Activated naive CD8-positive, alpha-beta T cell treated with anti-CD3 and anti-CD28 coated beads, Interleukin-2, amount 10 ng/mL, durations not matched to agents 7 days and 5 days (primary cell): ENCODE results near the gene POLD2. TPM values are rescaled to one million over a fixed set of nuclear protein-coding genes. Genes with fewer than 3 reads are reported as not detected.

Experiments used
- ATAC-seq: fragments of 150-1000 bp; cut with Tn5 transposase; one replicate; pipeline ENCODE4 v1.10.0; 2021; ENCODE audit warnings: low read depth, moderate library complexity
- POLR2A ChIA-PET: fragments of 350-600 bp; sonication (Branson Sonifier 250); formaldehyde crosslinking; loops from one replicate; lab custom pipeline; 2021; ENCODE audit warnings: antibody characterized with exemption; lab: Charles Lee
- DNase-seq: peaks from one replicate; pipeline ENCODE4 v3.0.0; 2021
- H3K27ac Mint-ChIP-seq: one replicate; pipeline ENCODE4 v1.8.0; 2022; ENCODE audit warnings: mild to moderate bottlenecking, mixed read lengths
- H3K27me3 Mint-ChIP-seq: one replicate; pipeline ENCODE4 v1.8.0; 2022; ENCODE audit warnings: mild to moderate bottlenecking, moderate library complexity, mixed read lengths
- H3K36me3 Mint-ChIP-seq: one replicate; pipeline ENCODE4 v1.8.0; 2021; ENCODE audit warnings: mild to moderate bottlenecking, mixed read lengths
- H3K4me1 Mint-ChIP-seq: one replicate; pipeline ENCODE4 v1.8.0; 2021; ENCODE audit warnings: mixed read lengths
- H3K4me3 Mint-ChIP-seq: one replicate; pipeline ENCODE4 v1.8.0; 2022; ENCODE audit warnings: mild to moderate bottlenecking, moderate library complexity, mixed read lengths
- H3K9me3 Mint-ChIP-seq: one replicate; pipeline ENCODE4 v1.8.0; 2021; ENCODE audit warnings: mixed read lengths
- total RNA-seq, 2 experiments: library from RNA; stranded (reverse); gene quantifications; one replicate each; pipeline ENCODE4 v1.2.3, GENCODE V29; 2021

The POLD2 gene
- total RNA-seq, 2 experiments from 2014 or later: 99.3 to 99.4 TPM

DNA sequence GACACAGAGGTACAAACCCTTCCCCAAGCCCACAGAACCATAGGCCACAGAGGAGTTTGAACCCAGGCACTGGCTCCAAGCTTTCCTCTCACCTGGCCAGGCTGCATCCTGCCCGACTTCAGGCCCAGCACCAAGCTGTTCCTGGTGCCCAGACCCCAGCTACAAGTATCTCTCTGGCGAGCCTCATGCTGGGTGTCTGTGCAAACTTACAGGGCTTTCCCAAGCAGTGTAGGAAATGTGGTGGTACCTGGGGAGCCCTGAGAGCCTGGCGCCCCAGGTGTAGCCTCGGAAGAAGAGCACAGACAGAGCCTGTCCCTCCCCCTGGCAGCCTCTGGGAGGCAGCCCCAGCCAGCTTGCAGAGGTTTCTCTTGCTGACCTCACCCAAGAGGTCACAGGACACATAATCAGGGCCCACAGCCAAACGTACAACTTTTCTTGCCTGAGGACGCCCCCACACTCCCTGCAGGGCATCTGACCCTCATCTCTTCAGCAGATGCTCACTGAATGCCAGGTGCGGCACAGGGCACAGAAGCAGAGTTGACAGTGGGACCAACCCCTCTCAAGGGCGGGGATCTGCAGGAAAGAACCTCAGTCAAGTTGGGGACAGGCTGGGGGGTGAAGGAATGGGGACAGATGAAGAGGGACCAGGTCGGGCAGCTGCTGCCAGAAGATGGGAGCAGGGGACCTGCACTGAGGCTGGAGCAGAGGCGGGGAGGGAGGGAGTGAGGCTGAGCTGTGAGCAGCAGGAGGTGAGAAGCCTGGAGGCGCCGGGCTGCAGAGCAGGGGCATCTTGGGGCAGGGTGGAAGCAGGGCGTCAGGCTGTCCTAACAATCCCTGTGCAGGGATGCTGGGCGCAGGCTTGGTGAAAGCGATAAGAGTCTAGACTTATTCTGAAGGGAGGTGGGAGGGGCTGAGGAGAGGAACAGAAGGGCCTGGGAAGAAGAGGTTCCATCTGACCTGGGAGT, 34.0 kb upstream of the POLD2 start:
- no peak overlapping the region for H3K27ac Mint-ChIP-seq
- no peak for ATAC-seq
- H3K36me3 Mint-ChIP-seq: no peaks in the 10 kb centered on the region
- no peak for DNase-seq
- POLR2A ChIA-PET: no interaction called here
- peaks cover 2% of the 10 kb centered on the region for H3K27me3 Mint-ChIP-seq
- H3K9me3 Mint-ChIP-seq: no peaks in the 10 kb centered on the region
- H3K4me1 Mint-ChIP-seq: no peaks in the 10 kb centered on the region
- no peak overlapping the region for H3K4me3 Mint-ChIP-seq

DNA sequence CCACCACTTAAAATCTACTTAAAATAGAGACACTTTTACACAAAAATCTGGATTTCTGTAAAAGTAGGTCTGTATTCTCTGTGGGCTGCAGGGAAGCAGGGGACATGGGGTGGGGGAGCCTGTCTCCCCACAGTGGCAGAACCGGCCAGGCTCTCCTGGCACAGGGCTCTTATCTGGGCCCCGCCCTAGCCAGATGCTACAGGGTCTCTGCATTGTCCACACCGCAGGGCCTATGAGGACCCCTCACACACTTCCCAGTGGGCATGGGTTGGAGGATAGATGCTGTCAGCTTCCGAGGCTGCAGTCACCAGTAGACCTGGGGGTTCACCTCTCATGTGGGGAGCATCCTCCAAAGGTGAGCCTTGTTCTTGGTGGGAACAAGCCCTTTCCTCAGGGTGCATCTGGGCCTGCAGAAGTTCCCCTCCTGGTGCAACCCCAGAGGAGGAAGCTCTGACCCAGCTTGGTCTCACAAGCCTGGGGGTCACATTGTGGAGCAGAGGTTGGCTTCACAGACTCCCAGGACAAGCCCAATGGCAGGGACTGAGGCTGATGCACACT, 33.2 kb upstream of the POLD2 start:
- H3K27me3 Mint-ChIP-seq: peaks cover 2% of the 10 kb centered on the region
- no peak overlapping the region for H3K4me3 Mint-ChIP-seq
- H3K36me3 Mint-ChIP-seq: no peaks in the 10 kb centered on the region
- POLR2A ChIA-PET: no interaction called here
- H3K9me3 Mint-ChIP-seq: no peaks in the 10 kb centered on the region
- DNase-seq (no peak), ATAC-seq (no peak)
- no peak overlapping the region for H3K27ac Mint-ChIP-seq
- H3K4me1 Mint-ChIP-seq: no peaks in the 10 kb centered on the region

DNA sequence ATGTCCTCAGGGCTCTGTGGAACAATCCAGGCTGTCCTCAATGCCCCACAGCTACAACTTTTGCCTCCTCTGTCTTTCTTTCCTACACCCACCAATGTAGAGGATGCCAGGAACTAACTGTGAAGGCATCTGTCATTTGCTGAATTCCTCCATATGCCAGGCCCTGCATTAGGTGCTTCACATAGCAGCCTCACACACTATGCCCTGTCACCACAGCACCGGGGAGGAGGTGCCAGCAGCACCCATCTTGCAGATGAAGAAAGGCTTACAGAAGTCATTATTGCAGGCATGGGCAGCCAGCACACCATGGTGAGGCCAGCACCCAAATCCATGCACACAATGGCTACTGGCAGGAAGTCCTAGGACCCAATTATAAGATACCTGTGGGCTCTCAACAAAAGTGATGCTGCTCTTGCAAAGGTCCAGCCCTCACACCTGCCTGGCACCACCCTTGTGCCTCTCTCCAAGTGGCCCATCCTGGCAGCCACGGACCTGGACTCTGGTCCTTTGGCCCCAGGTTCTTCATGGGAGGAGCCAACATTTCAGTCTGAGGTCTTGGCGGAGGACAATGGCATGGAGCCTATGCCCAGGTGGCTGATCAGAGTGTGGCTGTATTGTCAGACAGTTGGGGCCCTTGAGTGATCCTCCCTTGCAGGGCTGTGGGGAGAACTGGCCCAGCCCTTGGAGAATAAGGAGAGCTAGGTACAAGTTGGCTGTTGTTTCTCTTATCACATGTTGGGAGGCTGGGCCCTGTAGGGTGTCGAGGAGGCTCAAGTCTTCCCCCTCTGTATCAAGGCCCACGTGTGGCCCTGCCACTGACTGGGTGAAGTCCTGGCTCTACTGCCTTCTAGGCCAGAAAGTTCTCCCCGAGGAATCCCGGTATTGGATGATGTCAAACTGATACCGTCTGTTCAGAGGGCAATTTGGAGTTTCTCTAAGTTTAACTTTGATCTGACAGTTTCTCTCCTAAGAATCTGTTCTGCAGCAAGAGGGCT, 32.1 kb upstream of the POLD2 start:
- H3K9me3 Mint-ChIP-seq: no peaks in the 10 kb centered on the region
- H3K4me1 Mint-ChIP-seq: no peaks in the 10 kb centered on the region
- POLR2A ChIA-PET: no interaction called here
- no peaks in the 10 kb centered on the region for H3K36me3 Mint-ChIP-seq
- no peaks in the 10 kb centered on the region for H3K27me3 Mint-ChIP-seq
- H3K4me3 Mint-ChIP-seq: no peak overlapping the region
- H3K27ac Mint-ChIP-seq: no peak overlapping the region
- DNase-seq (no peak), ATAC-seq (no peak)

DNA sequence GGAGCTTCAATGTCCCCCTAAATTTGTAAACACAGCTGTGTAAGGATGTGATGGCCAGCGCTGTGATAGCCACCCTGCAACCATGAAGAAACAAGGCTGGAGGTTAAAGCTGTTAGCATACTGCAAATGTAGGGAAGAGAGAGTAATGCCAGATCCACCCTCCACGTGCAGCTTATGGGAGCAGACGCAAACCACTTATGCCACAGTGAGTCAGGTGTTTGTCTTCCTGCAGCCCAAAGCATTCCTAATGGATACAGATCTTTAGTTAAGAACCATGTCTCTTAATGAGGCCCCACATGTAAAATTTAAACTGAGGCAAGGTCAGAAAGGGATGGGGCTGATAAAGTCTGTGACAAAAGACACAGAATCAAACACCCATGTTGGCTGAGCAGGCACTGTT, 31.4 kb upstream of the POLD2 start:
- ATAC-seq (no peak), DNase-seq (no peak)

DNA sequence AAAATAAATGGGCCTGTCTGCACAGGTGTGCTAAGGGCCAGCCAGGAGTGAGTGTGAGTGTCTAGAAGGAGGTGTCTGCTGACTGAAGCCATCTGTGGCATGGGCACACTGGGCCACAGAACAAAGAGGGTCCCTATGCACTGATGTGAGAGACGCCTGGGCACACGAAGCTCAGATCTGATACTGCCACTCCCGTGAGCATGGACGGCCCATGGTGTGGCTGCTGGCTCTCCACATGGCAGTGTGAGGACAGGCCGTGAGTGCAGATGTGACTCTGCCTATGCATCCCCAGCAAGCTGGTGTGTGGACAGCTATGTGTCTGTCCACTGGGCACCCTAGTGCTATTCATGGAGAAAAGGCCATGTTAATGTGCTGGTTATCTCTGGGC, 30.6 kb upstream of the POLD2 start:
- ATAC-seq (no peak), DNase-seq (no peak)
- H3K9me3 Mint-ChIP-seq: no peaks in the 10 kb centered on the region
- H3K27ac Mint-ChIP-seq: no peak overlapping the region
- no peaks in the 10 kb centered on the region for H3K36me3 Mint-ChIP-seq
- no peaks in the 10 kb centered on the region for H3K27me3 Mint-ChIP-seq
- no peak overlapping the region for H3K4me3 Mint-ChIP-seq
- POLR2A ChIA-PET: no interaction called here
- no peaks in the 10 kb centered on the region for H3K4me1 Mint-ChIP-seq

More for the DNA sequence above, 31.4 kb upstream of the POLD2 start:
- H3K36me3 Mint-ChIP-seq: no peaks in the 10 kb centered on the region
- H3K9me3 Mint-ChIP-seq: no peaks in the 10 kb centered on the region
- no peaks in the 10 kb centered on the region for H3K4me1 Mint-ChIP-seq
- H3K27me3 Mint-ChIP-seq: no peaks in the 10 kb centered on the region
- no peak overlapping the region for H3K27ac Mint-ChIP-seq
- POLR2A ChIA-PET: no interaction called here
- H3K4me3 Mint-ChIP-seq: no peak overlapping the region

DNA sequence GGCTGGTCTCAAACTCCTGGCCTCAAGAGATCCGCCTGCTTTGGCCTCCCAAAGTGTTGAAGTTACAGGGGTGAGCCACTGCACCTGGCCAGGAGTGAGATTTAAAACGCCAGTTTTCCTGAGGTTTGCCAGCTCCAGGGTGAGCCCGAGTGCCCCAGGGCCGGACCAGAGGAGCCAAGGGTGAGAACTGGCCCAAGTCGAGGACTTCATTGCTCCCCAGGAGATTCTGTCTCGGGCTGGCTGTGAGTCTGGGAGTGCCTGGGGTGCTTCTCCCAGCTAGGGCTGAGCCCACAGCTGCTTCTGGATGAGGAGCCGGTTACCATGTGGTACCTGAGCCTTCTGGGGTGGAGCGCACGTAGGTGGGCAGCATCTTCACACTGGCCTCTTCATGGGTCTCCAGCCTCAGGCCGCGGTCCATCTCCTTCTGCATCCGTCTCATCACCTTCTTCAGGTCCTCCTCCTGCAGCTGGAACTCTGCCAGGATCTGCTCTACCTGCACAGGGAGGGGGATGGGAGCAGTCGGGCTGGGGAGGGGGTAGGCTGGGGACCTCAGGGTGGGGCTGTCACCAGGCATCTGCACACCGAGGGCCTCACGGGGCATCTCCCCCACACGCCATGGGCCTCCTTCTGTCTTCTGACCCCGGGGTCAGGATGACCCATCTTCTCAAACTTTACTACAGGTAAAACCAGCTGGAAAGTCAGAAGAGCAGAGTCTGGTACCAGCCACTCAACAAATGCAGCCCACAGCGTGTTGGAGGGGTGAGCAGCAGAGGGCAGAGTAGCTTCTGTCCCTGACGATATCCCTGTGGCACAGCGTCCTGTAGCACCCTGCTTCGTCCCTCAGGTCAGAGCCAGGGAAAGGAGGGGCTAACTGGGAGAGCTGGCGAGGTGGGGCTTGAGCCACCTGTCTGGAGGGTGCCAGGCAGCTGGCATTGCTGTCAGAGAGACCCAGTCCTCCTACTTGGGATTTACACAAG, 29.9 kb upstream of the POLD2 start:
- Mint-ChIP-seq H3K4me1 (no peaks in the 10 kb centered on the region), H3K4me3 (no peak overlapping the region), H3K9me3 (no peaks in the 10 kb centered on the region), H3K36me3 (no peaks in the 10 kb centered on the region), H3K27me3 (no peaks in the 10 kb centered on the region), H3K27ac (no peak overlapping the region)
- ATAC-seq (no peak), DNase-seq (no peak)
- POLR2A ChIA-PET: interaction anchor here (0.6 kb wide), 1 partner anchor 11 kb away, joined by 3 read pairs; no protein-coding TSS in a partner anchor

DNA sequence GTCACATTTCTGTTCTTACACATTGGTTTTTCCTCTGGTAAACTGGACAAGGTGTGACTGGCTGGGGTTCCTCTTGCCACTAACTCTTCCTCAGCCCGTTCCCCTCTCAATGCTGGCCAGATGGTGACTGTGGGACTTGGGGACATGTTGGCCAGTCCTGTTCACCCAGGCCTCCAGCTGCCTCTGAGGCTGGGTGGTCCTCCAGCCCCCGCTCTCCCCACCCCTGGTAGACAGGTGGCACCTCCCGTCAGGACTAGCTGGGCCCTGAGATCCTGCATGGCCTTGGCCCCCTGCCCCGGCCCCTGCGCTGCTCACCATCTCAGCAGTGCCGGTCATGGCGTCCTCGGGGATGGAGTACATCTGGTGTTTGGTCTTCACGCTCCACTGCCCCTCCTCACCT, 28.6 kb upstream of the POLD2 start:
- POLR2A ChIA-PET: no interaction called here
- Mint-ChIP-seq H3K36me3 (no peaks in the 10 kb centered on the region), H3K27me3 (no peaks in the 10 kb centered on the region), H3K9me3 (no peaks in the 10 kb centered on the region), H3K27ac (no peak overlapping the region), H3K4me3 (no peak overlapping the region), H3K4me1 (no peaks in the 10 kb centered on the region)
- DNase-seq (no peak), ATAC-seq (no peak)

DNA sequence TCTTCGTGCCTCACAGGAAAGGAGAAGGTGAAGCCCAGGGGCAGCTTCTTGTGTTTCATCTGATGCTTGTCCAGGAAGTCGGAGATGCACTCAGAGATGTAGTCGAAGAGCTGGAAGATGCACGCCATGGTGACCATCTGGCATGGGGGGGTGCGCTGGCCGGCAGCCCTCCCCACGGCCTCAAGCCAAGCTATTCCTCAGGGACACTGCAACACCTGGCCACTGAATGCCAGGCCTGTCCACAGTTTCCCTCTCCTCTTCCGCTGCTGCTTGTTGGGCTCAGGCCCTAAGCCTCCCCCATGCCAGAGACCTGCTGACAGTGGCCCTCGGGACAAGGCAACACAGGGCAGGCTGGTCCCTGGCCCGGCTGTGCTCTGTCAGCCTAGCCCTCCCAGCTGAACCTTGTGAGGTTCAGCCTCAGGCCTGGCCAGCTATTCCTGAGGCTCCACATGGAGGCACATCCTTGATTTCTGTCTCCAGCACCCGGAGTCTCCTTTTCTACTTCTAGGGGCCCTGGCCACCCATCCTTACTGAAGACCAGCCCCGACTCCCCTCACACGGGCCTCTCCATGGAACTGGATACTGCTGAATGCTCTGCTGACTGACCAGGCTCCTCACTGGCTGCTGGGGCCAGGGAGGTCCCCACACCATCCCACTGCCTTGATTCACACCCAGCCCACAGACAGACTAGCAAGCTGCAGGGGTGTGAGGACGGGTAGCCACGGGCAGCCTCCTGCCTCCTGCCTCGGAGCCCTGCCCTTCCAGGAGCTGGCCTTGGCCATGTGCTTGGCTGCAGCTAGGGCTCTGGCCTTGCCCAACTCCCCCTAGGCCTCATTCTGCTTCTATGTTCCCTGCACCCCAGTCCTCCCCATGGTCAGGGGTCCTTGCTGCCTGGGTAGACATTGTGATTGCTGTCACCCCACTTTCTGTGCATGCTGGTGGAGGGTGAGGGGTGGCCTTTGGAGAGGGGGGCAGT, 27.9 kb upstream of the POLD2 start:
- no peaks in the 10 kb centered on the region for H3K9me3 Mint-ChIP-seq
- POLR2A ChIA-PET: no interaction called here
- no peak overlapping the region for H3K4me3 Mint-ChIP-seq
- no peaks in the 10 kb centered on the region for H3K36me3 Mint-ChIP-seq
- H3K4me1 Mint-ChIP-seq: peaks cover 4% of the 10 kb centered on the region
- ATAC-seq (no peak), DNase-seq (no peak)
- H3K27ac Mint-ChIP-seq: no peak overlapping the region
- H3K27me3 Mint-ChIP-seq: no peaks in the 10 kb centered on the region

DNA sequence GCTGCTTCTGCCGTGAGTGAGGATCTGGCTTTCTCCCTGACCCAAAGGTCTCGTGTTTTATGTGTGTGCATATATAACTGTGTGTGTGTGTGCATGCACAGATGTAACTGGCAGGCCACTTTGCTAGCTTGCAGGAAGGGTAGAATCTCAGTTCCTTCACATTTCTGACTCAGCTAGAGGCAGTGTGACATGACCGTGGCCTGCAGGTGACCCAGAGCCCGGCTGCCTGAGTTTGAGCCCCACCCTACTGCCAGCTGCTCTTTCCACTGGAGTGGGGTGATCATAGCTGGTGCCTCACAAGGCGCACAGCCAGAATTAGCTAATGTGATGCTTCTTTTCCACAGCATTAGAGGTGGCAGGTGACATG, 27.1 kb upstream of the POLD2 start:
- POLR2A ChIA-PET: no interaction called here
- H3K36me3 Mint-ChIP-seq: no peaks in the 10 kb centered on the region
- H3K27ac Mint-ChIP-seq: no peak overlapping the region
- ATAC-seq (no peak), DNase-seq (no peak)
- H3K27me3 Mint-ChIP-seq: peaks cover 1% of the 10 kb centered on the region
- H3K9me3 Mint-ChIP-seq: no peaks in the 10 kb centered on the region
- H3K4me1 Mint-ChIP-seq: peaks cover 6% of the 10 kb centered on the region
- no peak overlapping the region for H3K4me3 Mint-ChIP-seq

DNA sequence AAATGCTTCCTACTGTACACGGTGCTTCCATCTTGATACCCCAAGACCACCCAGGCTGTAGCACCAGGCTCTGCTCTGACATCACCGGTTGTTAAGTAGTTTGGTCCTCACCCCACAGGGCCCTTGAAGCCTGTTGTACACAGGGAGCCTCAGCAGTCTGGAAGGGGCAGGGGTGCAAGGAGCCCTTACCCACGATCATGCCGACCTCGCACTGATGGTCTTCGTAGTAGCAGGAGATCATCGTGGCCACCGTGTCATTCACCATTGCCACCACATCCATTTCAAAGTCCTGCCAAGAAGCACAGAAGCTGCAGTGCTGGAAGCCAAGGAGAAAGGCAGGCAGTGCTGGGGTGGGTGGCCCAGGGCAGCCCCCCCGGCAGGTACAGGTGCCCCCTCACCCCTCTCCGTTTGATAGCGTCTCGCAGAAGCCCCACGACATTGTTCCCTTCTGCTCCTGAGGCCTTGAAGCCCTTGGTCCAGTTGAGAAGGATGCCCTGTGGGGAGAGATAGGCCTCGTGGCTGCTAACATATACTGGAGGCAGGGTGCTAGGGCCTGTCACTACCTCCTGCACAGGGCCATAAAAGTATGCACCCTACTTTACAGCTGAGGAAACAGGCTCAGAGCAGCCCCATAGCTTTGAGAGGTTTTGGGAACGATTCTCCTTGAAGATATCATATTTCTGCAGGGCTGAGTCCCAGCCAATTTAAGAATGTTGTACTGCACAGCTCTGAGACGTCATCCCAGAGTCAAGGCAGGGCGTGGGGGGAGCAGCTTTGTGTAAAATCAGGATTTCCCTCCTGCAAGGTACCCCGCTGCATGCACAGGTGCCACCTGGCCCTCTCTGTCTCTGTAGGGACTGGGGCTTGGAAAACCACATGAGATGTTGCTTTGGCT, 26.5 kb upstream of the POLD2 start:
- no peak for DNase-seq
- peaks cover 6% of the 10 kb centered on the region for H3K27me3 Mint-ChIP-seq
- POLR2A ChIA-PET: no interaction called here
- no peak overlapping the region for H3K4me3 Mint-ChIP-seq
- no peaks in the 10 kb centered on the region for H3K9me3 Mint-ChIP-seq
- ATAC-seq: no peak
- H3K36me3 Mint-ChIP-seq: no peaks in the 10 kb centered on the region
- peaks cover 6% of the 10 kb centered on the region for H3K4me1 Mint-ChIP-seq
- H3K27ac Mint-ChIP-seq: no peak overlapping the region

DNA sequence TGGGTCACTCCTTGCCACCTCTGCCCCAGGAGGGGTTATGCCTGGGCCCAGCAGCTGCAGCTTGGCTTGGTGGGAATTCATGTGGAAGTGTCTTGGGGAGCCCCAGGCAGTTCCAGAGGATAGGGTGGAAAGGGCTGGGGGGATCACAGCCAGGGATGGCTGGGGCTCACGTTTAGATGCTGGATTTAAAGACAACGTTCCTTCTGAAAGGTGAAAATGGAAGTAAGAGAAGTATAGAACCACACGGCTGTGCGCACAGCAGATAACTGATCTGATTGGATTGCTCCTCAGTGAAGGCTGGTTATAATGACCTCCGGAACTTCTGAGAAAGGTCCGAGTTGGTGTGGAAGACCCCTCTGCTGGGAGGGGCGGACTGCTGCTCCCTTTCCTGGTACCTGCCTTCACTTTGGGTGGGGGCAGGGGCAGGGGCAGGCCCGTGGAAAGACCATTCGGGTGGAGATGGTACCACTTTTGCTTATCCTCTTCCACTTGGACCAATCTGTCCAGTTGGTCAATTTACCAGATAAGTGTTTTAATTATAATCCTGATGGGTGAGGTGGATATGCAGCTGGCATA, 25.7 kb upstream of the POLD2 start:
- Mint-ChIP-seq H3K27me3 (peaks cover 8% of the 10 kb centered on the region), H3K9me3 (no peaks in the 10 kb centered on the region), H3K36me3 (no peaks in the 10 kb centered on the region), H3K27ac (no peak overlapping the region), H3K4me3 (no peak overlapping the region), H3K4me1 (peaks cover 6% of the 10 kb centered on the region)
- DNase-seq: no peak
- no peak for ATAC-seq
- POLR2A ChIA-PET: no interaction called here
